CD4-positive, alpha-beta T cell treated with Interleukin-2 at 100 ng/mL for 4 hours (primary cell): ENCODE results near the gene PNMA8B.
"Not testable (repeated sequence)": the region's sequence is repeated elsewhere in the genome, so short reads cannot be mapped to it uniquely, and the experiment has no call there.

Experiments used
- DNase-seq: peaks from one replicate; pipeline ENCODE4 v3.0.0-alpha.2; 2020; ENCODE audit warnings: low spot score

The PNMA8B gene

GRCh38 chr19:46513461-46514236 lies 18.0 kb upstream of the PNMA8B start:
- peak; percentile 74 for DNase-seq

GRCh38 chr19:46511237-46511636 lies 15.6 kb upstream of the PNMA8B start:
- no peak for DNase-seq

GRCh38 chr19:46508206-46508605 lies 12.5 kb upstream of the PNMA8B start:
- DNase-seq, result no peak

- no peak for DNase-seq
Observed at GRCh38 chr19:46503848-46504453, 8.3 kb upstream of the PNMA8B start.

- no peak for DNase-seq
Observed at GRCh38 chr19:46502891-46503290, 7.2 kb upstream of the PNMA8B start.

GRCh38 chr19:46499692-46500091 lies 4.0 kb upstream of the PNMA8B start:
- no peak for DNase-seq

GRCh38 chr19:46497773-46498172 lies 2.1 kb upstream of the PNMA8B start:
- DNase-seq, result no peak

- not testable (repeated sequence) for DNase-seq
Observed at GRCh38 chr19:46496886-46497285, 1.2 kb upstream of the PNMA8B start.

GRCh38 chr19:46496304-46496703 lies 637 bp upstream of the PNMA8B start:
- DNase-seq, result no peak

- DNase-seq, result no peak
Observed at GRCh38 chr19:46494941-46495785, 504 bp downstream of the PNMA8B start.

- DNase-seq, result no peak
Observed at GRCh38 chr19:46494146-46494940, 1.3 kb downstream of the PNMA8B start.

GRCh38 chr19:46493236-46494145 lies 2.2 kb downstream of the PNMA8B start:
- no peak for DNase-seq

GRCh38 chr19:46492841-46493235 lies 2.8 kb downstream of the PNMA8B start:
- no peak for DNase-seq

GRCh38 chr19:46491975-46492682 lies 3.5 kb downstream of the PNMA8B start:
- DNase-seq, result no peak

GRCh38 chr19:46490774-46491173 lies 4.9 kb downstream of the PNMA8B start:
- no peak for DNase-seq

GRCh38 chr19:46489445-46490272 lies 6.0 kb downstream of the PNMA8B start:
- no peak for DNase-seq

- no peak for DNase-seq
Observed at GRCh38 chr19:46488551-46488950, 7.1 kb downstream of the PNMA8B start.

GRCh38 chr19:46487802-46488445 lies 7.7 kb downstream of the PNMA8B start:
- DNase-seq, result peak; percentile 71
